ENCODE data around the gene IL1RAPL1.
"Not testable (repeated sequence)": the region's sequence is repeated elsewhere in the genome, so short reads cannot be mapped to it uniquely, and the experiment has no call there.

The IL1RAPL1 gene

GRCh38 chrX:28787206-28787605 lies 200.0 kb downstream of the IL1RAPL1 start:
- no peak for DNase-seq (ENCODE audit: low spot score)

- not testable (repeated sequence) for DNase-seq (ENCODE audit: low spot score)
Measured at GRCh38 chrX:28800671-28801070, 213.4 kb downstream of the IL1RAPL1 start.

- DNase-seq (ENCODE audit: low spot score), result no peak
Measured at GRCh38 chrX:28802625-28803024, 215.4 kb downstream of the IL1RAPL1 start.

GRCh38 chrX:28835991-28836390 lies 248.7 kb downstream of the IL1RAPL1 start:
- DNase-seq (ENCODE audit: low spot score), result no peak

GRCh38 chrX:28843817-28844216 lies 256.6 kb downstream of the IL1RAPL1 start:
- no peak for DNase-seq (ENCODE audit: low spot score)

GRCh38 chrX:28847423-28847822 lies 260.2 kb downstream of the IL1RAPL1 start:
- DNase-seq (ENCODE audit: low spot score), result no peak

GRCh38 chrX:28848707-28849106 lies 261.5 kb downstream of the IL1RAPL1 start:
- no peak for DNase-seq (ENCODE audit: low spot score)

- DNase-seq (ENCODE audit: low spot score), result no peak
Measured at GRCh38 chrX:28850955-28851354, 263.7 kb downstream of the IL1RAPL1 start.

- no peak for DNase-seq (ENCODE audit: low spot score)
Measured at GRCh38 chrX:28851871-28852270, 264.6 kb downstream of the IL1RAPL1 start.

GRCh38 chrX:28854637-28855036 lies 267.4 kb downstream of the IL1RAPL1 start:
- no peak for DNase-seq (ENCODE audit: low spot score)

GRCh38 chrX:28876408-28876807 lies 289.2 kb downstream of the IL1RAPL1 start:
- no peak for DNase-seq (ENCODE audit: low spot score)

GRCh38 chrX:28876901-28877300 lies 289.7 kb downstream of the IL1RAPL1 start:
- no peak for DNase-seq (ENCODE audit: low spot score)

- DNase-seq (ENCODE audit: low spot score), result no peak
Measured at GRCh38 chrX:28880136-28880535, 292.9 kb downstream of the IL1RAPL1 start.

GRCh38 chrX:28884823-28885222 lies 297.6 kb downstream of the IL1RAPL1 start:
- no peak for DNase-seq (ENCODE audit: low spot score)

GRCh38 chrX:28888416-28888815 lies 301.2 kb downstream of the IL1RAPL1 start:
- no peak for DNase-seq (ENCODE audit: low spot score)

- DNase-seq (ENCODE audit: low spot score), result no peak
Measured at GRCh38 chrX:28889591-28890090, 302.4 kb downstream of the IL1RAPL1 start.

GRCh38 chrX:28901637-28902036 lies 314.4 kb downstream of the IL1RAPL1 start:
- DNase-seq (ENCODE audit: low spot score), result no peak

- DNase-seq (ENCODE audit: low spot score), result no peak
Measured at GRCh38 chrX:28910487-28910886, 323.2 kb downstream of the IL1RAPL1 start.

GRCh38 chrX:28920153-28920943 lies 333.1 kb downstream of the IL1RAPL1 start:
- no peak for DNase-seq (ENCODE audit: low spot score)

- DNase-seq (ENCODE audit: low spot score), result no peak
Measured at GRCh38 chrX:28922106-28922505, 334.9 kb downstream of the IL1RAPL1 start.

- no peak for DNase-seq (ENCODE audit: low spot score)
Measured at GRCh38 chrX:28946846-28947245, 359.6 kb downstream of the IL1RAPL1 start.

- DNase-seq (ENCODE audit: low spot score), result no peak
Measured at GRCh38 chrX:28960063-28960462, 372.8 kb downstream of the IL1RAPL1 start.

- DNase-seq (ENCODE audit: low spot score), result no peak
Measured at GRCh38 chrX:28966331-28966730, 379.1 kb downstream of the IL1RAPL1 start.

- no peak for DNase-seq (ENCODE audit: low spot score)
Measured at GRCh38 chrX:28969126-28969525, 381.9 kb downstream of the IL1RAPL1 start.
